Cerebellar cortex (tissue), 1 donor: Measurements from ENCODE around the gene ADORA1.

Experiments used
- DNase-seq: peaks from one replicate; pipeline ENCODE4 v3.0.0-alpha.2; 2015; ENCODE audit warnings: low spot score

ADORA1 gene

GRCh38 chr1:203213126-203213525 is 85.6 kb downstream of the ADORA1 start:
- no peak for DNase-seq

GRCh38 chr1:203214871-203215270 is 87.3 kb downstream of the ADORA1 start:
- no peak for DNase-seq

- DNase-seq: peak; percentile 36
These were observed 88.0 kb downstream of the ADORA1 start for GRCh38 chr1:203215573-203215972.

- DNase-seq: peak; percentile 93
These were observed 89.0 kb downstream of the ADORA1 start for GRCh38 chr1:203216274-203217138.
